ENCODE measurements around the gene NHS. TPM values are rescaled to one million over a fixed set of nuclear protein-coding genes. Genes with fewer than 3 reads are reported as not detected.
"Not testable (repeated sequence)": the region's sequence is repeated elsewhere in the genome, so short reads cannot be mapped to it uniquely, and the experiment has no call there.

Gene NHS
- total RNA-seq, 1 donor from 2014 or later = 6.6 TPM

DNA sequence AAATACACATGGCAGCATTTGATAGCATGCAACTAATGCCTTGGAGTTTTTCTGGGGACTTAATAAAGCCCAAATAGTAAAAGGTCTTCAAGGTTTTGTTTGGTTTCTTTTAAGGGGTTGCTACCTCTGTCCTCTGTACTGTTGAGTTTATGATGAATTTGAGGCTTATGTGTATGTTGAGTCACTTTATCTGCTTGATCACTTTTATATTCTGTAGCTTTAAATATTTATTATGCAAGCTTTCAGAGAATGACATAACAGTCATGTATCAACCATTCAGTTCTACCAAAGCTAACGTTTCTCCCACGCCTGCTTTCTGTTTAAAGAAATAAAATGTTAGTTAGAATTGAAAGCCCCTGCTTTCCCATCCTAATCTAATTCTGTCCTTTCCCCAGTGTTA is 122.2 kb downstream of the NHS start:
- no peak for DNase-seq

DNA sequence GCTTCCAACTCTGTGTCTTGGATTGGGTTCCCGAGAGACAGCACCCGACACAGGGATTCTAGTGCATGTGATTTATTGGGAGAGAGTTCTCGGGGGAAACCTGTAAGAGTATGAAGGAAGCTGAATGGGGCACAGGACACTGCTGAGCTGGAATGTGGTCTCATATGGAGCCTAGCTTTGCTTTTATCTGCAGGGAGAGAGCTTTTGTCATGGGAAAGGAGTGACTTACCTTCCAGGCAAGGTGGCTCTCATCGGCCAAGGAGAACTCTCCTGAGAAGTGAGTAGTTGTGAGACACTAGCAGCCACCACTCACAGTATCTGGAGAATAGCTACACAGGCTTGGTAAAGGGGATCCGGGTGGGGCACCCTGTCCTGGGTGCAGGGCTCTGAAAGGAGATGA is 124.5 kb downstream of the NHS start:
- no peak for DNase-seq

DNA sequence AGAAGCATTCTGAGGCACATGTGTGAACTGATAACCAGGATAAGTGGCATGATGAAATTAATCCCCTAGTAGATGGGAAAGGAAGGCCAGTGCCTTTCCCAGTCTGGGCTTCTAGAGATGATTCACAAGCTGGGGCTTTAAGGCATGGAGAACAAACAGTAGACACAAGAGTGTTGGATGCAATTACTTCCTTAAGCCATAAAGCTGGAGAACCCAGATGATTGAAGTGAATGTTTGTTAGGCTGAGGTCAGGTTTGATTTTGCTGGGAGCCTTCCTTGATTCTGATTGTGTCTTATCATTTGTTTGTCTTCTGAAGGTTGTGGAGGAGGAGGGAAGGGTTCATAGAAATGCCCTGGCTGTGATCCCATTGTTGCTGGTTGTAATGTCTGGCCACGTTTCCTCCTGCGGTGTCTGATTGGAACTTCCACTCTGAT is 125.2 kb downstream of the NHS start:
- DNase-seq = no peak

DNA sequence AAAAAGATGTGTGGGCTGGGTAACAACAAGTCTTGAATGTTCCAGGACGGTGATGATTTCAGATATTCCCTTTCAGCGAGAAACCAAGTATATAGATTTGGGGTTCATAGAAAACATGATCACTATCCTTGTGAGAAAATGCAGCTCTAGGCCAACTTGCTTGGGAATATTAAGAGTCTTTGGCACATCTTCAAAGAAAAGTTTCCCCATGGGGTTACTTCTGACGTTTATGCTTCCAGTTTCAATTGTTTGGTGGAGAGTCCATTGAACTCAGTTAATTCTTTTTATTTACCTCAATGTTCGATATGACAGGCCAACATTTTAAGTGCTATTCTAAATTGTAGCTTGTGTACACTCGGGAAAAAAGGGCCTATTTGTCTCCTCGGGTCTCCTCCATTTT is 126.7 kb downstream of the NHS start:
- no peak for DNase-seq

DNA sequence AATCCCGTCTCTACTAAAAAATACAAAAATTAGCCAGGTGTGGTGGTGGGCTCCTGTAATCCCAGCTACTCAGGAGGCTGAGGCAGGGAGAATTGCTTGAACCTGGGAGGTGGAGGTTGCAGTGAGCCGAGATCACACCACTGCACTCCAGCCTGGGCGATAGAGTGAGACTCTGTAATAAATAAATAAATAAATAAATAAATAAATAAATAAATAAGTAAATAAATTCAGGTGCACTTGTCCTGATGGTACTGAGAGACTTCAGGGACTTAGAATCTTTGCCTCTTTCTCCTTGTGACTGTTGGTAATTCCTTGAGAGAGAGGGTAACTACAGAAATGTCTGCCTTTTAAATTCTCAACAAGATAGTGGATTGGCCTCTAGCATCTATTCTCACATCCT is 131.4 kb downstream of the NHS start:
- not testable (repeated sequence) for DNase-seq

DNA sequence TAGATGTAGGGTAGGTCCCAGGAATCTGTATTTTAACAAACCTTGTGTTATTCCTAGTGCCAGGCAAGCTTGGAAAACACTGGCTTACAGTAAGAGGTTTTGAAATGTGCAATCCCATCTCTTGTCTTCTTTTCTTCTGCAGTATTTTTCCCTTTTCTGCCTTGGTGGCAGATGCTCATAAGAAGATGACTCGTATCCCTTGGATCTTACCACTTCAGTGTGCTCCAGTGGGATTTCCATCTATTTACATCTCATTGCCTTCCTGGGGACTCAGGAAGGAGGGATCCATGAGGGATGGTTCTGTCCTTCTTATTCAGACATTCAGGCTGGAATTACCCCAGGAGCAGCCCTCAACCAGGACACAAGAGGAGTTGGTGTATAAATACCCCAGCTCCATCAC is 136.6 kb downstream of the NHS start:
- no peak for DNase-seq

DNA sequence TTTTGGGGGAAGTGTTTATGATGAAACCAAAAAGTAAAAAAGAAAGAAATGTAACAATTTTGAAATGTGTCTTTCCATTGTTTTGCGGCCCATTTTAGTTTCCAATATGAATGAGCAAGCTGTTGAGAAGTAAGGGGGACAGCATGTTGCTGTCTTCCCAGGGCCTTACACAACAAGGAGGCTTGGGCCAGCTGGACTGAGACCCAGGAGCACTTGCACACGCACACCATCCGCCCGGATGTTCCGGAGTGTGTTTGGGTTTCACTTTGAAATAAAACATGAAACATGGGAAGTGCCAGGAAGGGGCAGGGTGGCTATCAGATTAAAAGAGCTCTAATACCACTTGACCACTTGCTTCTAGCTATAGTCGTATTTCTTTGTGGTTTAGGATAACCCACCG is 144.4 kb downstream of the NHS start:
- peak; percentile 3 for DNase-seq

DNA sequence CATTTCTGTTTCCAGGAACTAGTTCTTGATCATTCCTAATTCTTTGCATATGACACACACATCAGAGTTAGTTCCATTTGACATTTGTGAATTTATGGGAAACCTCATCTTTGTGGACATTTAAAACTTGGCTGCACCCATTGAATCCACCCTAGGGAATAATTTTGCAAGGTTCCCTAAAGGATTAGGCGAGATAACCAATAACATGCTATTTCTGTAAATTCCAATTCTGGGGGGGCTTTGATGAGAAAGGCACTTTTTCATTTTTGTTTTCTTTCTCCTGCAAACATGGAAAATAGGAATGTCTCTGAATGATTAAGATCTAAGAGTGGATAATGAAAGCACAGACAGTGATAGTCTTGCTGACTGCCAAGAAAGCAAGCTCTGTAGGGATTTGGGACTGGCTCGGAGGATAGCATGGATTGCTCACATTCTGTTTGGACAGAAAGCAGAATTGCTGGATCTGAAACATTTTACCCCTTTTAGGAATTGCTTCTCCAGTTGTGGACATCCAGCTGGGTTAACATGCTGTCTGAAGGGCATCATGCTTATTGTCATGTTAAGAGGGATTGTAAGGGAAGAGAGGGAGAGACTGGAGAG is 145.1 kb downstream of the NHS start:
- DNase-seq = peak; percentile 44

DNA sequence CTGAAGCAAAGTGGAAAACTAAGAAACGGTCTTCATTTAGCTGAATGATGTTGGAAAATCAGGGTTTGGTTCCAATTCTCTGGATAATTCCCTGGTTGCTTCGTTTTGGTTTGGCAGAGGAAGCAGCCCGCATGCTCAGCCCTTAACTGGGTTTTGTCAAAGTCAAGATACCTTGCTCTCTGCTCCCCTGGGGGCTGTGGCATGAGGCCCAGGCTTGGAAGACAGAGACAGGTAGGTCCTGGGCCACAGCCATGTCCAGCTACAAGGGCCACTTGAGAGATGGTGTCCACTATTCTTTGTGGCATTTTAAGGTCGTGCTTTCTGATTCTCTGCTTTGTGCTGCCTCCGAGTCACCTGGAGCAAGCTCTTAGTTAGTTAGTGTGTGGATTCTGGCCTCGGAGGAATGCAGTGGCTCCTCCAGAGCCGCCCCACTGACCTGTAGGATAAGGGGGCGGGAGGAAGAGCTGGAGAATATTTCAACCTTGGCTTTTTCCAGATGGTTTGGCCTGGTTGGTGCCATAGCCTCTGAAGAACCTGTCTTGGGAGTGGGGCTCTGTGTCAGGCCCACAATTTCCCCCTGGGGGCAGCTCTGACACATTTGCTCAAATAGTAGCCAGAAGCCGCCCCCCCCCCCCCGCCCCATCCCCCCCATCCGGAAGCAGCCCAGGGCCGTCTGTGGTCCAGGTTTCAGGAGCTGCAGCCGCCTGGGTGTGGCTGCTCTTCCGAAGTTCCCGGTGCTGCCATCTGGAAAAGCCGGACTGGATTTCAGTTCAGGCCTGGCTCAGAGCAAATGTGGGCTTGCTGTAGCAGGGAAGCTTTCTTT is 147.1 kb downstream of the NHS start:
- no peak for DNase-seq

DNA sequence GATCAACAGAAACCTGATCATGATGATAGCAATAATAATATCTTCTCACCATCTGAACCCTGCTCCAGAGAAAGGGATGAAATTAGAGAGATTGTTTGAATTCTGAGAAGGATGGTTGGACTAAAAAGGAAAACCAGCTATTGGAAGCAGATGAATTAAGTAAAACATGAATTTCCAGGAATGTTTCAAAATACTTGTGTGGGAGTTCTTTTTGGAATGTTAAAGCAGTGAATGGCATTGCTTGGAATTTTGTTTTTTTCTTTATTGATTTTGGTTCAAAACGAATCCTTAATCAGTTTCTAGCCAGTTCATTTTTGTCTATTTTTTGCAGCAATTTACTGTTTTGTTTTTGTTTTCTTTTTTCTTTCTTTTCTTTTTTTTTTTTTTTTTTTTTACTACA is 150.3 kb downstream of the NHS start:
- no peak for DNase-seq

DNA sequence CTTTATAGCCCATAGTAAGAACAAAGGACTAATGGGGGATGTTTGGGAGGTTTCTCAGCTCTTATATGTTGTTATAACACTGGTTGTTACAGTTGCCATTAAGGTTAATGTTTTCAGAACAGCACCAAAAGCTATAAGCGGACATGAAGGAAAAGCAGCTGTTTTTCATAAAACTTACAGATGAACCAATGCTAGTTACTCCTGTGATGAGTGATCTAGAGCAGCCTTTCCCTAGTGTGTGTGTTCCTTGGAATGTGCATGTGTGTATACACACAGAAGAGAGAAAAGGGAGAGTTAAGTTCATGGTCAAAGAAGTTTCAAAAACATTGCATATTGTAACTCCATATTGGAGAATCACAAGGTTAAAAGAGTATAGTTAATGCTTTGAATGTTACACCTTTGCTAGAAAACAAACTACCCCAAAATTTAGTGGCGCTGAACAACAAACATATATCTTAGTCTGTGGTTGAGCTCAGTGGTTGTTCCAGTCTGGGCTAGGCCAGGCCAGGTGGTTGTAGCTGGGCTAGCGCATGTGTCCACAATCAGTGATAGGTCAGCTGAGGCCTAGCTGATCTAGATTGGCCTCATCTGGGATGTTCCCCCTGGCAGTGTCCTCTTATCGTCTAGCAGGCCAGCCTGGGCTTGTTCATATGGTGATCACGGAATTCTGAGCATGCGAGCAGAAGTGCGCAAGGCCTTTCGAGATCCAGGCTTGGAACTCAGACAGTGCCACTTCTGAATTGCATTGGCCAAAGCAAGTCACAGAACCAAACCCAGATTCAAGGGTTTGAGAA is 151.0 kb downstream of the NHS start:
- no peak for DNase-seq

DNA sequence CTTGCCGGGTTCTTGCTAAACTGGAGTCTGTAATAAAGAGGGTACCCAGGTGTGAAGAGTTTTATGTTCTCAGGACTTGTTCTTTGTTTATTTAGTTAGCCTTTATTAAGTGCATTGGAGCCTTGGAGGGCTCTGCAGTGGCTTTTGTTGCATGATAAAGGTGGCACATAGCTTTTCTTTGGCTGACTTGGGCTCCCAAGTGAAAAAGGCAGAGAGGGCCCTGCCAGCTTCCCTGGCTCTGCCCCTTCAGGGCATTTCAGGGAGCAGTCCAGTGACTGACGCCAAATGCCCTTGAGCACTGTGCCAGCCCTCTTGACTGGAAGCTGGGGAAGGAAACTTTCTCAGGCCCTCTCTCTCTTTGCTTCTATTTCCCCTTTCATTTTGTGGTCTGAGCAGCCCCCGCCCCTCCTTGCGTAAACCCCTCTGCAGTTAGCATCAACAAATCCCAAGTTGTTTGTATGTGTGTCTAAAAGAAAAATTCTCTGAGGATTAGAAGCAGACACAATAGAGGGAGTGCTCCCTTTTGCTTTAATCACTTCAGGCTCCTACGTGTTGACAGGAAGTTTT is 152.2 kb downstream of the NHS start:
- DNase-seq = no peak

DNA sequence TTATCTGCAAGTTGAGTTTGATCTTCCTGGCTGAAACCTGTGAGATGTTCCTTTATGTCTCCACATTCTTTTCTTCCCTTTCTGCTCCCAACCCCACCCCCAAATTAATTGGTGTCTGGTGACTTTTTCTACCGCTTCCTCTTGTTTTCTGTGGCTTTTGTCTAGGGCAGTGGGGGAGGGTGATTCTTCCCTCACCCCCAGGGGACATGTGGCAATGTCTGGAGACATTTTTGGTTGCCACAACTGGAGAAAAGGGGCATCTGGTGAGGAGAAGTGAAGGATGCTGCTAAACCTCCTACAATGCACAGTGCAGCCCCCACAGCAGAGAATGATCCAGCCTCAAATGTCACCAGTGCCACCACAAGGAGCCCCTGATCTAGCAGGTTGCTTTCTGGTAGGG is 152.9 kb downstream of the NHS start:
- no peak for DNase-seq

DNA sequence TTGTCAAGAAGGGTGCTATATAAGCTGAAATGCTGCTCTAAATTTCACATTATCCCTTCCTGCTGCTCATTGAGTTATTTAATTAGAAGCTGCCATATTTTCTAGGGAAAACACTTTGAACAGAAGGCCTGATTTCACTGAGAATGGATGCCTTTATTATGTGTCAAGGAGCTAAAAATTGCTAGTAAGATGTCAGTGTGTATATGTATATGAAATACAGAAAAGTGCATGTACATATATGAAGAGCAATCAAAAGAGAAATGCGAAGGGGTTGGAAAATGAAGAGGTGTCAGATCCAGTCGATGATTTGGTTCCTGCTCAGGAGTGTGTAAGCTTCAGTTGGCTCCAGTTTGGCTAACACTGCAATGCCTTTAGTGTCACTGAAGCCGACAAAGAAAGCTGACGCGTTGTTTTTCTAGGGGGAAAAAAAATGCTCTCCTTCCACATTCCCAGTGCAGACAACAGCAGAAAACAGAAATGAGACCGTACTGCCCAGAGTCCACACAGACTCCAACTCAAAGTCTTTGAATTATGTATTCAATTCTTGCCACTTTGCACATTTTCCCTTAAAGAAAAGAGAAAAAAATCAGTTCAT is 154.2 kb downstream of the NHS start:
- DNase-seq = no peak

DNA sequence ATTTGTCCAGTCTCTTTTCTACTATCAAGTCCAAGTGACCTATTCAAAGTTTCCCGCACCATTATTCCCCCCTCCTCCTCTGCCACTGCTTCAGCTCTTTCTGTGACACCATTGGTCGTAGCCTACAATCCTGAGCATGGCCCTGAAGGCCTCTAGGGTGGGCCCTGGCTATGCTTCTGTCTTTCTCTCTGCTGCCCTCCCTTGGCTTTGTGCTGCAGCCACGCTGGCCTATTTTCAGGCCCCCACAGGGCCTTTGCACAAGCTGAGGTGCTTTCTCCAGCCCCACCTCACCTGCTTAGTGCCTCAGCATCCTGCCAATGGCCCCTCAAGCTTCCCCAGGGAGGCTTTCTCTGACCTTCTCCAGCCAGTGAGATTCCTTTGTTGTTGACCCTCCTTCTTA is 156.5 kb downstream of the NHS start:
- DNase-seq = no peak

DNA sequence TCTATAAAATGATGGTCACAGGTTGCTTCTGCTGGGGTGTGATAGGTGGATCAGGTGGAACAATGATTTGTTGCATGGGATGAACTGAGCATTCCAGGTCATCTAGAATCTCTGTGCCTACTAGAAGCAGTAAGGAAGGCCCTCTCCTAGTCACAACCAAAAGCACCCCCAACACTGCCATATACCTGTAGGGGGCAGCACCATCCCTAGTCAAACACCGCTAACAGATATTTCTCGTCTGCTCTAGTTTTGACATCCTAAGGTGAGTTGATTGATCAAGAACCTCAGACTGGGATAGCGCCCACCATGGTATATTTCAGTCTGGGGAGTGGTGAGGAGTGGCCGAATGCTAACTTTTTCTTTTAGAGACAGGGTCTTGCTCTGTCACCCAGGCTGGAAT is 160.2 kb downstream of the NHS start:
- no peak for DNase-seq

DNA sequence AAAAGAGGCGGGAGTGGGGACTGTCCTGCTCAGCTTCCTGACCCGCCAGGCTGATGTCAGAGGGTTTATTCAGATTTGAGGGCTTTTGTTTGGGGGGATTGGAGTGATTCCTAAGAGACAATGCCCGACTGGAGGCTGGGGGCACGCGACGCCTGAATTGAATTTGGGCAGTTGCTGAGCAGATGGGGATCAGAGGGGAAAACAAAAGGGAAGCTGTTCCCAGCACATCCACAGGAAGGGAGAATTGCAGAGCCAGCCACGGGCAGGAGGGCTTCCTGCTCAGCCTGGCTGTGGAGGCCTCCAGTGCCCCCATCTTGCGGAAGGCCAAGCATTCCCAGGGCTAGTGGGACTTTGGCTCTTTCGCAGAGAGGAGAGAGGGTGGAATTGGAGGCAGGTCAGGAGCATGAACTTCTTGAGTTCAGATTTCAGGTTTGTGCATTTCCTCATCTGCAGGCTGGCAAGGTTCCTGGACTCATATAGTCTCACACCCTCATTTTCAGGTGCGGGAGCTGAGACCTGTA is 162.8 kb downstream of the NHS start:
- DNase-seq = no peak

DNA sequence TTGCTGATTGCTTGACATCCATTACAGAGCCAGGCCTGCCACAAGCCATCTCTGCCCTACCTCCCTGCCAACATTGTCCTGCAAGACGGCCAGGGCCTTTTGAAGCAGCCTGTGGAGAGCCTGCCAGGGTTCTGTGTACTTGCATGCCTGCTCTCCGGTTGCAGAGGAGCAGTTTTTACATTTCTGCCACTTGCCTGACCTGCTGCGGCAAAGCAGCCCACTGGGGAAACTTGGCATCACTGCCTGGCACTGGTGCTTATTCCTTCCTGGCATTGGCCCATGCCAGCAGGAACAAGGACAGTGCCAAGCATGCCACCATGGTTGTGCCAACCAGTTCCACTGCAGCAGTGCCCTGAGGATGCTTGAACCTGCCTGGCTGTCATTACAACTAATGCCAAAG is 167.1 kb downstream of the NHS start:
- DNase-seq = no peak

DNA sequence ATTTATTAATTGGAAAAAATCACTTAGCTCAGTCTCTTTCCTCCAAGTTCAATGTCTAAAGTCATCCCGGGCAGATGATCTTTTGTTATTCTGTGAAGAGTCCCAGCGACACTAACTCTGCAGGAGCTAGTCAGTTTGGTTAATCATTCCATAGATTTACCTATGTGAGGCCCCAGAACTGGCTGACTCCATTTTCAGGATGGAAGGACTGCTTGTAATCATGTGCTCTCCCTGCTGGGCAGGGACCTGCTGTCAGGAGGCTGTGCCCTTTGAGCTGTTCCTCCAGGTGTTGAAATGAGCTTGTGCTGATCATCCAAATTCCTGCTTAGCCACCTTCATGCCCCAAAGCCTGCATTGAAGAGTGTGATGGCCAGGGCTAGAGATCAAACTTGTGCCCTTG is 169.8 kb downstream of the NHS start:
- DNase-seq = no peak

DNA sequence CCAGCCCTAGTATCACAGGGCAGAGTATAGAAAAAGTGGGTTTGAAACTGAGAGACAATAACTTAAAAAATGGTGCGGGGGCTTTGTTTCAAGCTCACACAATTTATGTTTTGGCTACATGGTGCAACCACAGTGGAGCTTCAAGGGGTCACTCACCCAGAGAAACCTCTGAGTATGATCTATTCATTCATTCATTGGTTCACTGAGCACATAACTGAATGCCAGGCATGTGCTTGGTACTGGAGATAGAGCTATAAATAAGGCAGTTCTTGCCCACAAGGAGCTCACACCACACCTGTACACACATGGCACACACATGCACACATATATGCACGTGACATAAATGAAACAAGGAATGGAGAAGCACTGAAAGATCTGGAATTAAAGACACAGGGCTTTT is 171.4 kb downstream of the NHS start:
- DNase-seq = no peak

DNA sequence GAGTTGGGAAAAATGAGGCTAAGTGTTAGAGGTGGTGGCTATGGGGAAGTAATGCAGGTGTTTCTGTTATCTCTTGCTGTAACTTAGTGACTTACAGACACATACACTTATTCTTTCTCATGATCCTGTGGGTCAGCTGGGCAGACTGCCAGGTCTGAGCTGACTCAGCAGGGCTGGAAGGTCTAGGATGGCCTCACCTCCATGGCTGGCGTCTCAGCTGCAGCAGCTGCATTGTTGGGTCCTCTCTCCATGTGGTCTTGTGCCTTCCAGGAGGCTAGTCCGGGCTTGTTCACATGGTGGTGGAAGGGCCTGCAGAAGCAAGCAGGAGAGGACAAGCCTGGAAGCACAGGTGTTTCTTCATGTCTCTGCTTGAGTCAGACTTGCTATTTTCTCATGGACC is 172.7 kb downstream of the NHS start:
- no peak for DNase-seq

DNA sequence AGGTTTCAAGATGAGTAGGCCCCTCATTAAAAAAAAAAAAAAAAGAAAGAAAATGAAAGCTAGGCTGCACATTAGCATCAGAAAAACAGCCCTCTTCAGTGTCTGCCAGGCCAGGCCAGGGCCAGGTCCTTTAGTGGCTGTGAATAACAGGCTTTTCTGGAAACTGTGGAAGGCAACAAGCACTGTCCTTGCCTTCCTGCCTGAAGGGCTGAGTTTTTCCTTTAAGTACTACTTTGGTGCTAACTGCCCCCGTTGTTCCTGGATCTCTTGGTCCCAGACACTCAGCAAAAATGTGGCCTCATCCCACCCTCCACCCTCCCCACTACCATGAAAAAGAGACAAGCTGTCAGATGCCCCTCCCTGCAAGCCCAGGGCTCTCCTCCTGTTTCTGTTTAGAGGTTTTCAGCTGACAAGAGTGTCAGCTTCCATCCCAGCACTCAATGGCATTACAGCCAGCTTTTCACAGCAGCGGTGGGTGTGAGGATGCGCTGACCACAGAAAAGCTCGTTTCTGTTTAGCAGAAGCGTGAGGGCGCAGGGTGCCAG is 174.2 kb downstream of the NHS start:
- DNase-seq = no peak
